Measurements from ENCODE around the gene SUMO4. TPM values are rescaled to one million over a fixed set of nuclear protein-coding genes. Genes with fewer than 3 reads are reported as not detected.

Gene SUMO4
- polyA plus RNA-seq, result under 1 TPM in 1 of 3 donors, not detected in 2; 0.94 TPM

- Mint-ChIP-seq H3K27ac (peak within 1 kb of the TSS in 1 of 6 donors; percentile 2), H3K27me3 (ENCODE audit: low read depth in 3 of 3) (no peaks in the 10 kb centered on the region), H3K4me3 (no peak within 1 kb of the TSS), H3K9me3 (no peaks in the 10 kb centered on the region), H3K36me3 (peaks cover 26 to 48% (median 29%) of the 10 kb centered on the region in 3 donors), H3K4me1 (peaks cover 1 to 17% of the 10 kb centered on the region in 2 donors)
- no peak for DNase-seq
These were observed at the start of gene SUMO4 for GRCh38 chr6:149400050-149400449. TSS of gene SUMO4 (plus strand) at chr6:149400262. CDS start at chr6:149400392, 130 bp downstream.

DNA sequence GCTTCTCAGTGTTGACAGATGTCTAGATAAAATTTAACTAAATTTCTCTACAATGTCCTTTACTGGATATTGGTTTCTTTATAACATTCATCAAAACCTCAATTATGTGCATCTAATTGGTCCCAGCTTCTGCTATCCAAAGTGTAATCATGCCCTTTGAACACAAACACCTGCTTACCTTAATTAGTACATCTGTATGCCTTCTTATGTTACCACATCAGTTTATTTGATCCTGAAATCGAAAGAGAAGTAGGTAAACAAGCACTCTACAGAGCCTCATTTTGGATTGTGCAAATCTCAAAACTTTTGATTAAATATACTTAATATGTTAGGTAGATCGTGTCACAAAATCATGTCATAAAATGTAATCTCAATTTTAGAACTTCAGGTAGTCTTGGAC lies 46.1 kb upstream of the SUMO4 start:
- peaks cover 36 to 83% of the 10 kb centered on the region in 2 donors for H3K4me1 Mint-ChIP-seq
- H3K4me3 Mint-ChIP-seq, result no peak overlapping the region
- no peaks in the 10 kb centered on the region for H3K36me3 Mint-ChIP-seq
- H3K27ac Mint-ChIP-seq, result peak overlapping the region in 1 of 6 donors; percentile 12
- no peaks in the 10 kb centered on the region for H3K9me3 Mint-ChIP-seq
- no peak for DNase-seq
- no peaks in the 10 kb centered on the region for H3K27me3 Mint-ChIP-seq (ENCODE audit: low read depth in 3 of 3)

DNA sequence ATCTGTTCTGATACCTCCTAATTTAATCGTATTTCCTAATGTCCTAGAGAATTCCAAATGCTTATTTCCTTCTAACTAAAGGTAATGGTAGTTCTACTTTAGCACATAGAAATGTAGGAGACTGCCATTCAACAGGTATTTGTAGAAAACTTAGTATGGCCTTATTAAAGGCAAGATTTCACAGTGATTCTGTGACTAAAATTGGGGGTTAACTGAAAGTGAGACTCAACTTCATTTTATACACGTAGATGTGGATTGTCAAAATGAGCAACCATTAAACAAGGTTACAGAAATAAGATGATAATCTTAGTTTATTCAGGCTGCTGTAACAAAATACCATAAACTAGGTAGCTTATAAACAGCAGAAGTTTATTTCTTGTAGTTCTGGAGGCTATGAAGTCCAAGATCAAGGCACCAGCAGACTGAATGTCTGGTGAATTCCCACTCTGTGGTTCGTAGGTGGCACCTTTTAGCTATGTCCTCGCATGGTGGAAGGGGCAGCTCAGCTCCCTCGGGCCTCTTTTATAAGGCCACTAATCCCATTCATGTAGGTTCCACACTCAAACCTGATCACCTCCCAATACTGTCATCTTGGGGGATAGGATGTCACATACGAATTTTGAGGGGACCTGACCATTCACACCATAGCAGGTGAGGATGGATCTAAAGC lies 43.8 kb upstream of the SUMO4 start:
- Mint-ChIP-seq H3K4me3 (no peak overlapping the region), H3K36me3 (peaks cover 0 to 4% (median 3%) of the 10 kb centered on the region in 3 donors), H3K4me1 (peaks cover 40 to 81% of the 10 kb centered on the region in 2 donors), H3K9me3 (no peaks in the 10 kb centered on the region), H3K27me3 (ENCODE audit: low read depth in 3 of 3) (no peaks in the 10 kb centered on the region), H3K27ac (no peak overlapping the region)
- DNase-seq, result no peak

- Mint-ChIP-seq H3K4me3 (no peak overlapping the region), H3K4me1 (peaks cover 46 to 83% of the 10 kb centered on the region in 2 donors), H3K36me3 (peaks cover 0 to 10% (median 9%) of the 10 kb centered on the region in 3 donors), H3K27me3 (ENCODE audit: low read depth in 3 of 3) (no peaks in the 10 kb centered on the region), H3K27ac (no peak overlapping the region), H3K9me3 (no peaks in the 10 kb centered on the region)
- no peak for DNase-seq
These were observed 42.1 kb upstream of the SUMO4 start for GRCh38 chr6:149357726-149358538.

- peak overlapping the region in 1 of 6 donors; percentile 38 for H3K27ac Mint-ChIP-seq
- no peak overlapping the region for H3K4me3 Mint-ChIP-seq
- no peaks in the 10 kb centered on the region for H3K9me3 Mint-ChIP-seq
- peaks cover 47 to 74% of the 10 kb centered on the region in 2 donors for H3K4me1 Mint-ChIP-seq
- peaks cover 0 to 10% (median 9%) of the 10 kb centered on the region in 3 donors for H3K36me3 Mint-ChIP-seq
- H3K27me3 Mint-ChIP-seq (ENCODE audit: low read depth in 3 of 3), result no peaks in the 10 kb centered on the region
- DNase-seq, result no peak
These were observed 40.6 kb upstream of the SUMO4 start for GRCh38 chr6:149359440-149359839.

- Mint-ChIP-seq H3K4me1 (peaks cover 55 to 63% of the 10 kb centered on the region in 2 donors), H3K27ac (no peak overlapping the region), H3K36me3 (peaks cover 0 to 10% (median 9%) of the 10 kb centered on the region in 3 donors), H3K27me3 (ENCODE audit: low read depth in 3 of 3) (no peaks in the 10 kb centered on the region), H3K4me3 (no peak overlapping the region), H3K9me3 (no peaks in the 10 kb centered on the region)
- DNase-seq, result no peak
These were observed 39.5 kb upstream of the SUMO4 start for GRCh38 chr6:149360536-149360935.

- peaks cover 0 to 10% (median 9%) of the 10 kb centered on the region in 3 donors for H3K36me3 Mint-ChIP-seq
- peaks cover 50 to 55% of the 10 kb centered on the region in 2 donors for H3K4me1 Mint-ChIP-seq
- no peak for DNase-seq
- H3K4me3 Mint-ChIP-seq, result no peak overlapping the region
- H3K27ac Mint-ChIP-seq, result peak overlapping the region in 1 of 6 donors; percentile 22
- H3K9me3 Mint-ChIP-seq, result no peaks in the 10 kb centered on the region
- no peaks in the 10 kb centered on the region for H3K27me3 Mint-ChIP-seq (ENCODE audit: low read depth in 3 of 3)
These were observed 37.8 kb upstream of the SUMO4 start for GRCh38 chr6:149362289-149362688.

- H3K27me3 Mint-ChIP-seq (ENCODE audit: low read depth in 3 of 3), result no peaks in the 10 kb centered on the region
- peaks cover 48 to 51% of the 10 kb centered on the region in 2 donors for H3K4me1 Mint-ChIP-seq
- no peak overlapping the region for H3K4me3 Mint-ChIP-seq
- no peak overlapping the region for H3K27ac Mint-ChIP-seq
- H3K36me3 Mint-ChIP-seq, result peaks cover 0 to 10% (median 9%) of the 10 kb centered on the region in 3 donors
- no peak for DNase-seq
- no peaks in the 10 kb centered on the region for H3K9me3 Mint-ChIP-seq
These were observed 36.9 kb upstream of the SUMO4 start for GRCh38 chr6:149363154-149363553.

- Mint-ChIP-seq H3K9me3 (no peaks in the 10 kb centered on the region), H3K27me3 (ENCODE audit: low read depth in 3 of 3) (no peaks in the 10 kb centered on the region), H3K4me3 (peak overlapping the region in 1 of 5 donors; percentile 5), H3K36me3 (peaks cover 0 to 10% (median 9%) of the 10 kb centered on the region in 3 donors), H3K27ac (no peak overlapping the region), H3K4me1 (peaks cover 34 to 38% of the 10 kb centered on the region in 2 donors)
- no peak for DNase-seq
These were observed 35.5 kb upstream of the SUMO4 start for GRCh38 chr6:149364557-149364956.

DNA sequence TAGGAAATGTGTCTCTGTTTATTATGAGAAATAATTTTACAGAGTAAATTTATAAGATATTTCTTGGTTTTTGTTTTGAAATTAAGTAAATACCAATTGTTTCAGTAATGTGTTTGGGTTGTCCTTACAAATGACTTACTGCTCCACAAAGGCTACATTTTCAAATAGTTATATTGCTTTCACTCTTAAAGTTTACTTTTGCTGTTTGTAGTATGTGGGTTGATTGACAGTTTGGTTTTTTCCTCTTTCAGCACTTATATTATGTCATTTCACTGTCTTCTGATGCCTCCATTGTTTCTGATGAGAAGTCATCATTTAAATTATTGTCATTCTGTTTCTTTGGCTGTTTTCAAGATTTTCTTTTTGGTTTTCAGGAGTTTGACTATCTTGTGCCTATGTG lies 34.9 kb upstream of the SUMO4 start:
- Mint-ChIP-seq H3K27ac (peak overlapping the region in 3 of 6 donors; percentile 15 to 43 (median 30)), H3K9me3 (no peaks in the 10 kb centered on the region), H3K4me3 (no peak overlapping the region), H3K4me1 (peaks cover 31 to 35% of the 10 kb centered on the region in 2 donors), H3K36me3 (peaks cover 0 to 9% (median 8%) of the 10 kb centered on the region in 3 donors), H3K27me3 (ENCODE audit: low read depth in 3 of 3) (no peaks in the 10 kb centered on the region)
- DNase-seq, result no peak

DNA sequence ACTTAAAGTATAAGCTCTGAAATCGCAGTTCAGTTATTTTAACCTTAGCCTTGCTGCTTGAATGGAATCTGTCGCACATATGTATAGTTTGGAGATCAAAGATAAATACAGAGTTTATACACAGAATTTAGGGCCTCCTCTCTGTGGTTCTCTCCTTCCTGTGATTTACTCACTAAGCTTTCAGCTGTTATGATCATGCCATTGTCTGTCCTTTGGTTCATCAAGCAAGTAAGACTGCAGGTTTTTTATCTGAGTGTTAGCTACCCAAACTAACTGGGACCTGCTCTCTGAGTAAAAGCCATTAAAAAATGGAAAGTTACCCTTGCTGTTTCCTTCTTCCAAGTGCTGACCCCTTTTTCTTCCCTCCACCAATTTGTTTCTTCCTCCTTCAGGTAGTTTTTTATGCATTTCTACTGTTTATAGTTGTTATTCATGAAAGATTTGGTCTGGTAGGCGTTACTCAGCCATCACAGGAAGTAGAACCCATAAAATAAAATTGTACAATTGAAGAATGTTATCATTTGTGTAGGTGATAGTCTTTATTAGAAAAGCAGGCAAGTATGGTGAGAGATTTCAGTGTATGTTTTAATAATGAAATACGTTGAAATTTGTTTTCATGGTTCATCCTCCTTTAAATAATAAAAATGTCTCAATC lies 33.7 kb upstream of the SUMO4 start:
- DNase-seq, result peak in 1 of 3 donors; percentile 3
- H3K27me3 Mint-ChIP-seq (ENCODE audit: low read depth in 3 of 3), result no peaks in the 10 kb centered on the region
- no peak overlapping the region for H3K4me3 Mint-ChIP-seq
- H3K27ac Mint-ChIP-seq, result no peak overlapping the region
- peaks cover 29 to 32% of the 10 kb centered on the region in 2 donors for H3K4me1 Mint-ChIP-seq
- no peaks in the 10 kb centered on the region for H3K9me3 Mint-ChIP-seq
- H3K36me3 Mint-ChIP-seq, result peaks cover 4 to 12% (median 8%) of the 10 kb centered on the region in 3 donors

DNA sequence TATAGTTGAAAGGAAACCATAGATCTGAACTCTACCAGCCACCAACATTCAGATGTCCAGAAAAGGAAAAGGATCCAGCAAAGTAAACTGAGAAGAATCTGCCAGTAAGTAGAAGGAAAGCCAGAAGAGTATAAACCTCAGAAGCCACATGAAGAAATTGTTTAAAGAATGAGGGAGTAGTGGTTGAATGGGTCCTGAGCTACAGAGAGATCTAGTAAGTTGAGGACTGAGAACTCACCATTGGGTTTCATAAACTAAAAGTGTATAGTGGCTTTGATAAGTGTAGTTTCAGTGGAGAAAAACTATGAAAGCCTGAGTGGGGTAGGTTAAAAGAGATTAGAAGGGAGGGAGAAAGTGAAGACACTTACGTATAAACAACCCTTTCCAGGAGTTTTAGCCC lies 32.0 kb upstream of the SUMO4 start:
- no peaks in the 10 kb centered on the region for H3K27me3 Mint-ChIP-seq (ENCODE audit: low read depth in 3 of 3)
- DNase-seq, result no peak
- H3K27ac Mint-ChIP-seq, result no peak overlapping the region
- H3K4me3 Mint-ChIP-seq, result no peak overlapping the region
- peaks cover 25 to 28% of the 10 kb centered on the region in 2 donors for H3K4me1 Mint-ChIP-seq
- H3K9me3 Mint-ChIP-seq, result no peaks in the 10 kb centered on the region
- H3K36me3 Mint-ChIP-seq, result peaks cover 3 to 6% (median 5%) of the 10 kb centered on the region in 3 donors

DNA sequence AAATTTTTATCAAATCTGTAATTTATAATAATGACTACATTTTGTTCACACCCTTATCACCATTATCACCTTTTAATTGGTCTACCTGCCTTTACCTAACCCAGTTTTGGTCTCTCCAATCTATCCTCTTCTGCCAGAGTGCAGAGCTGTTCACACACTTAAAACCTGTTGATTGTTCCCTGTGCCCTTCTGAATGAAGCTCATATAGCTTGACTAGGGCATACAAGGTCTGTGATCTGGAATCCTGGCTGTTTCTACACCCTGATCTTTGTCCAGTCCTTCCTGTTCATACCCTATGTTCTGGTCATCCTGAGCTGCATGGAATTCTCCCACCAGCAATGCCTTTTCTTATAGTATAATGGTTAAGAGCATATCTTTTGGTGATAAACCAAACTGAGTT lies 28.9 kb upstream of the SUMO4 start:
- H3K27me3 Mint-ChIP-seq (ENCODE audit: low read depth in 3 of 3), result peaks cover 0 to 2% (median 0%) of the 10 kb centered on the region in 3 donors
- H3K9me3 Mint-ChIP-seq, result no peaks in the 10 kb centered on the region
- H3K27ac Mint-ChIP-seq, result peak overlapping the region in 2 of 6 donors; percentile 12 to 60
- no peak for DNase-seq
- H3K4me1 Mint-ChIP-seq, result peaks cover 20 to 49% of the 10 kb centered on the region in 2 donors
- peaks cover 3 to 6% (median 5%) of the 10 kb centered on the region in 3 donors for H3K36me3 Mint-ChIP-seq
- no peak overlapping the region for H3K4me3 Mint-ChIP-seq

Data from immature natural killer cell (primary cell).